ENCODE measurements around the gene CORT.
A peak's percentile ranks its signal among the peaks of the same experiment; 100 is the strongest.

The CORT gene

DNA sequence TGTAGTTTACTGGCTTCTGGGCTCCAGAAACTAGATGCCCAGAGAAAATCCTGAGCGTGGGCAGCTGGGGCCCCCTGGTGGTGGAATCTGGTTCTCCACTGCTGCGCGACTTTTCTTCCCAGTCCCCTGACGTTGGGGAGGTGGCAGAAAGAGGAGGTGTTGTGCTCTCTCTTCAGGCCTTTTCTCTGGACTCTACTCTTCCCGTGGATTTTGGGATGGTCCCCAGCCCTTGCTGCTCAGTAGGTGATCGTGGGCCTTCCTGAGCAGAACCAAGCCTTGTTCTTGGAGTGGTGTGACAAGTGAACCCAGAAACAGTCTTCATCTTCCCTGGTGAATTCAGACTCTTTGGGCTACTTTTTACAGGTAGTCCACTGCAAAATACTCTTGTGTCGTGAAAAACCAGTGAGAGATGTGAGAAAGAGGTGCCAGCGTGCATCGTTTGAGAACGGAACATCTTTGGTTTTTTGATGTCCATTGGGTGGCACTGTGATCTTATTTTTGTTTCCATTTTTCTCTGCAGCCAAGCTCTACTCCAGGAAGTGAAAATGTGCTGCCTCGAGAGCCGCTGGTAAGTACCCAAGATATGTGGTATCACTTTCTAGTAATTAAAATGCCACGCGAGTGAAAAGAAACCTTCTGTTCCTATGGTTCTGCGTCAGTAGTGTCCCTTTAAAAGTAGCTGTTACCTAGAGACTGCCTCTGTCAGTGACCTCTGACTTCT lies 45.1 kb downstream of the CORT start:
- H3K4me3 ChIP-seq (ENCODE audit: low read length) = peak overlapping the region; percentile 35
- TF ChIP-seq, protein P1, sequence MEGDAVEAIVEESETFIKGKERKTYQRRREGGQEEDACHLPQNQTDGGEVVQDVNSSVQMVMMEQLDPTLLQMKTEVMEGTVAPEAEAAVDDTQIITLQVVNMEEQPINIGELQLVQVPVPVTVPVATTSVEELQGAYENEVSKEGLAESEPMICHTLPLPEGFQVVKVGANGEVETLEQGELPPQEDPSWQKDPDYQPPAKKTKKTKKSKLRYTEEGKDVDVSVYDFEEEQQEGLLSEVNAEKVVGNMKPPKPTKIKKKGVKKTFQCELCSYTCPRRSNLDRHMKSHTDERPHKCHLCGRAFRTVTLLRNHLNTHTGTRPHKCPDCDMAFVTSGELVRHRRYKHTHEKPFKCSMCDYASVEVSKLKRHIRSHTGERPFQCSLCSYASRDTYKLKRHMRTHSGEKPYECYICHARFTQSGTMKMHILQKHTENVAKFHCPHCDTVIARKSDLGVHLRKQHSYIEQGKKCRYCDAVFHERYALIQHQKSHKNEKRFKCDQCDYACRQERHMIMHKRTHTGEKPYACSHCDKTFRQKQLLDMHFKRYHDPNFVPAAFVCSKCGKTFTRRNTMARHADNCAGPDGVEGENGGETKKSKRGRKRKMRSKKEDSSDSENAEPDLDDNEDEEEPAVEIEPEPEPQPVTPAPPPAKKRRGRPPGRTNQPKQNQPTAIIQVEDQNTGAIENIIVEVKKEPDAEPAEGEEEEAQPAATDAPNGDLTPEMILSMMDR (conservative IDR thresholded peaks at IDR 0.05; ENCODE audit: low read length) = peak; percentile 80
- peak; percentile 68 for DNase-seq (ENCODE audit: low read depth)

DNA sequence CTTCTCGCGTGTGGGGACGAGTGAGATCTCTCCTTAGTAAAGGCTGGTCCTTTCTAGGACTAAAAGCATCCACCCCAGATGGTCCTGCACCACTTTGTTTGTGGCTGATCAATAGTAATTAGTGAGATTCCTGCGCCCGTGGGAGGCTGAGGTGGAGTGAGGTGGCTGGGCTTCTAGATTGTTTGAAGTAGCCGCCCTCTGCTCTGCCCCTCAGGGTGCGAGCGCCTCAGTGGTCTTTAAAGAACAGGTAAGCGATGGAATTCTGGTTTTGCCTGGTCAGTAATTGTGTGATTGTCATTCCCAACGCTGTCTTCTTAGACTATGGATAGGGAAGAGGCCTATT lies 45.6 kb downstream of the CORT start:
- H3K4me3 ChIP-seq (ENCODE audit: low read length) = peak overlapping the region; percentile 35
- TF ChIP-seq, protein P1 (conservative IDR thresholded peaks at IDR 0.05; ENCODE audit: low read length) = no peak
- DNase-seq (ENCODE audit: low read depth) = no peak

DNA sequence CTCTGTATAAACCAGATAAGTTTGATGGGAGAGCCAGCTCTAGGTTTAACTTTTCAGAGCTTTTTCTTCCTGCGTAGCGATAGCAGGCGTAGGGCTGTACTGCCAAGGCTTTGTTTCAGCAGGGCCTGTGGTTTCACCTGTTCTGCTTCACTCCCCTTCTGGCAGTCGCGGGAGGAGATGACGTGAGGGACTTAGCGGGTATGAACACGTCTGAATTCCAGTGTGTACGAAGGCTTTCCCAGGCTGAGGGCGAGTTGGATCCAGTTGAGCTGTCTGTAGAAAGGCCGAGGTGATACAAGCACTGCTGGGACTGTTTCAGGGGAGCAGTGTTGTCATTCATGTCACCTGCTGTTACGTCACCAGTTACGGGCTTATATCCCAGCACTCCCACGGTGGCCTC lies 46.1 kb downstream of the CORT start:
- no peak overlapping the region for H3K4me3 ChIP-seq (ENCODE audit: low read length)
- TF ChIP-seq, protein P1 (conservative IDR thresholded peaks at IDR 0.05; ENCODE audit: low read length) = no peak
- no peak for DNase-seq (ENCODE audit: low read depth)

DNA sequence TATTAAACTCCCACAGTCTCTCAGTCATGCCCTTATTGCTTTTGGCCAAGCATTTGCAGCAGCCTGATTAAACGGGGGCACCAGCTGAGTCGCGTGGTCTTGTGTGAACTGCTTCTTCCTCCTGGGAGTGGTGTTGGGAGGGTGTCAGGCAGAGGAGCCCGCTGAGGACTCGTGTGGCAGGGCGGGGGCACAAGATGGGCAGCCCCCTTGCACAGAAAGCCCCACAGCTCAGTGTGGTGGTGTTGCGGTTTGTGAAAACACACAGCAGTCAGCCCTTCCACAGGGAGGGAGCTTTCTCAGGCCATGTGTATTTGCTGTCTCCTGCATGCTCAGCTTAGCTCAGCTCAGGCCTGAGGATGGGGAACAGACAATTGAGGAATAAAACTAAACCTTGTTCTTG lies 47.3 kb downstream of the CORT start:
- no peak overlapping the region for H3K4me3 ChIP-seq (ENCODE audit: low read length)
- TF ChIP-seq, protein P1 (conservative IDR thresholded peaks at IDR 0.05; ENCODE audit: low read length) = no peak
- no peak for DNase-seq (ENCODE audit: low read depth)

DNA sequence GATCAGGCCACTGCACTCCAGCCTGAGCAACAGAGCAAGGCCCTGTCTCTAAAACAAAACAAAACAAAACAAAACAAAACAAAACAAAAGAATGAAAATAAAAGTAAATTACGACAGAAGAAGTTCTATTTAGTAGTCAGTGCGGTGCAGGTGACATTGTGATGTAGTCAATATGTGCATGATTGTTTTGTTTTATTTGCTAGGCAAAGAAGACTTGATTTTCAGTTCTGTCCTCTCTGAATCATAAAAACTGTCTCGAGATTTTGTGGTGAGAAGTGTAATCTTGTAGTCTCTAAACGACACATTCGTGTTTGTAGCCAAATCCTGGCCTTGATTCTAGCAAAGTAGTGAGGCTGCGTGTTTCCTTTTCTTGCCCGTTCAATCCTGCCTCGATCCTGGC lies 48.4 kb downstream of the CORT start:
- no peak overlapping the region for H3K4me3 ChIP-seq (ENCODE audit: low read length)
- TF ChIP-seq, protein P1 (conservative IDR thresholded peaks at IDR 0.05; ENCODE audit: low read length) = no peak
- DNase-seq (ENCODE audit: low read depth) = no peak

Measured in AG10803 (cell line).